PC-3 (cell line): ENCODE measurements around the gene COL15A1. TPM values are rescaled to one million over a fixed set of nuclear protein-coding genes. Genes with fewer than 3 reads are reported as not detected.

ENCODE experiments used
- ATAC-seq: fragments of 200-7000 bp; cut with Tn5 transposase; 2 replicates; pipeline ENCODE4 v1.9.1; 2020; ENCODE audit warnings: mild to moderate bottlenecking, moderate library complexity
- BruUV-seq: library from RNA; stranded (reverse); fragments of 400-500 nt; replicated peaks from 2 replicates; lab custom pipeline; 2021; lab: Mats Ljungman, UMichigan
- CTCF ChIA-PET: fragments of 300-600 bp; sonication (Branson Sonifier 250); formaldehyde crosslinking; loops from one replicate; lab custom pipeline; 2022; ENCODE audit warnings: antibody characterized with exemption; lab: Charles Lee
- POLR2A ChIA-PET: fragments of 300-600 bp; sonication (Branson Sonifier 250); formaldehyde crosslinking; loops from one replicate; lab custom pipeline; 2022; ENCODE audit warnings: antibody characterized with exemption; ENCODE audit not compliant: unreplicated experiment; lab: Charles Lee
- DNase-seq: peaks from one replicate; pipeline ENCODE4 v3.0.0-alpha.2; 2015
- H2AFZ ChIP-seq: fragments of 300-600 bp; sonication (generic); 2 replicates; pipeline ENCODE4 v1.6.0; 2016; ENCODE audit warnings: antibody characterized with exemption, low read length
- H3F3A ChIP-seq: fragments of 300-600 bp; sonication (generic); one replicate; pipeline ENCODE4 v1.6.0; 2017; ENCODE audit warnings: antibody characterized with exemption, low read length, control low read depth, mild to moderate bottlenecking; ENCODE audit not compliant: unreplicated experiment
- H3K27ac ChIP-seq: fragments of 300-600 bp; sonication (generic); 2 replicates; pipeline ENCODE4 v1.5.1; 2016; ENCODE audit warnings: mild to moderate bottlenecking, low read length
- H3K27me3 ChIP-seq: fragments of 300-600 bp; sonication (generic); 2 replicates; pipeline ENCODE4 v1.6.1; 2016; ENCODE audit warnings: low read length, mixed read lengths
- H3K36me3 ChIP-seq: fragments of 300-600 bp; sonication (generic); 2 replicates; pipeline ENCODE4 v1.6.1; 2016; ENCODE audit warnings: low read depth, mixed run types, low read length, mixed read lengths
- H3K4me1 ChIP-seq: fragments of 300-600 bp; sonication (generic); 2 replicates; pipeline ENCODE4 v1.5.1; 2016; ENCODE audit warnings: low read length; ENCODE audit not compliant: insufficient read depth
- H3K4me2 ChIP-seq: fragments of 300-600 bp; sonication (generic); 2 replicates; pipeline ENCODE4 v1.6.0; 2016; ENCODE audit warnings: low read length
- H3K4me3 ChIP-seq: fragments of 300-600 bp; sonication (generic); 2 replicates; pipeline ENCODE4 v1.5.1; 2016; ENCODE audit warnings: mild to moderate bottlenecking, low read length, mixed read lengths
- H3K79me2 ChIP-seq: fragments of 300-600 bp; sonication (generic); 2 replicates; pipeline ENCODE4 v1.6.1; 2017; ENCODE audit warnings: low read length, mixed read lengths
- H3K9ac ChIP-seq: fragments of 300-600 bp; sonication (generic); 2 replicates; pipeline ENCODE4 v1.6.0; 2016; ENCODE audit warnings: mild to moderate bottlenecking, low read length
- H3K9me2 ChIP-seq: fragments of 300-600 bp; sonication (generic); replicated peaks from 2 replicates; pipeline ENCODE4 v1.6.1; 2016; ENCODE audit warnings: mixed run types, low read length, mixed read lengths
- H3K9me3 ChIP-seq: fragments of 300-600 bp; sonication (generic); 2 replicates; pipeline ENCODE4 v1.6.1; 2016; ENCODE audit warnings: low read length, mixed read lengths
- H4K20me1 ChIP-seq: fragments of 300-600 bp; sonication (generic); 2 replicates; pipeline ENCODE4 v1.6.1; 2016; ENCODE audit warnings: low read length, mixed read lengths
- CTCF ChIP-seq: fragments of 300-600 bp; sonication (generic); conservative IDR thresholded peaks from 2 replicates; pipeline ENCODE4 v1.5.1; 2017; ENCODE audit warnings: antibody characterized with exemption, low read depth, mild to moderate bottlenecking, low read length
- EZH2 ChIP-seq: fragments of 300-600 bp; sonication (generic); IDR thresholded peaks from one replicate; pipeline ENCODE4 v1.6.1; 2017; ENCODE audit warnings: antibody characterized with exemption, mild to moderate bottlenecking, low read length; ENCODE audit not compliant: unreplicated experiment
- EZH2phosphoT487 ChIP-seq: fragments of 300-600 bp; sonication (generic); IDR thresholded peaks from 2 replicates; pipeline ENCODE4 v1.6.1; 2018; ENCODE audit warnings: mild to moderate bottlenecking, antibody characterized with exemption, low read length, borderline replicate concordance
- intact Hi-C: fragments of 100-400 bp; cut with micrococcal nuclease; formaldehyde crosslinking; loops from 2 replicates; pipeline ENCODE4 v1.9.0; 2023
- total RNA-seq: library from RNA; depleted of rRNA; stranded (reverse); fragments of >200 nt; gene quantifications from 2 replicates; pipeline ENCODE4 v1.2.3, GENCODE V29; 2014

COL15A1 gene
- total RNA-seq, 1 experiment from 2014 or later: 0.04 TPM

- Histone ChIP-seq H3K4me1 (peaks cover 7% of the 10 kb centered on the region; the same call in 1 of the 2 replicates), H3F3A (no peaks in the 10 kb centered on the region), H3K79me2 (no peaks in the 10 kb centered on the region), H4K20me1 (no peaks in the 10 kb centered on the region), H3K9me3 (no peaks in the 10 kb centered on the region), H2AFZ (no peak overlapping the region), H3K4me3 (no peak overlapping the region), H3K4me2 (no peak overlapping the region), H3K27ac (no peak overlapping the region), H3K36me3 (no peaks in the 10 kb centered on the region), H3K9ac (no peak overlapping the region), H3K9me2 (no peaks in the 10 kb centered on the region), H3K27me3 (no peaks in the 10 kb centered on the region)
- TF ChIP-seq CTCF (no peak), EZH2phosphoT487 (no peak), EZH2 (no peak)
- DNase-seq (no peak), ATAC-seq (no peak)
- BruUV-seq: no TSS peak
- intact Hi-C loops: no loop called here
- POLR2A ChIA-PET: no interaction called here
- CTCF ChIA-PET: no interaction called here
Measured at GRCh38 chr9:98896632-98897031, 47.1 kb upstream of the COL15A1 start.

- H3F3A ChIP-seq: no peaks in the 10 kb centered on the region
- DNase-seq (peak; percentile 58), ATAC-seq (no peak)
- no peak overlapping the region for H3K9ac ChIP-seq
- no TSS peak for BruUV-seq
- no peak overlapping the region for H3K4me3 ChIP-seq
- no peaks in the 10 kb centered on the region for H3K9me2 ChIP-seq
- no peaks in the 10 kb centered on the region for H3K79me2 ChIP-seq
- TF ChIP-seq EZH2phosphoT487 (no peak), EZH2 (no peak)
- H3K4me2 ChIP-seq: no peak overlapping the region
- H3K27me3 ChIP-seq: no peaks in the 10 kb centered on the region
- H3K36me3 ChIP-seq: no peaks in the 10 kb centered on the region
- no peaks in the 10 kb centered on the region for H3K9me3 ChIP-seq
- H3K27ac ChIP-seq: no peak overlapping the region
- intact Hi-C loops: no loop called here
- ChIA-PET POLR2A (no interaction called here), CTCF (no interaction called here)
- H4K20me1 ChIP-seq: no peaks in the 10 kb centered on the region
- no peak overlapping the region for H2AFZ ChIP-seq
- peaks cover 7% of the 10 kb centered on the region; the same call in 1 of the 2 replicates for H3K4me1 ChIP-seq
Measured at GRCh38 chr9:98897745-98898144, 46.0 kb upstream of the COL15A1 start.

GRCh38 chr9:98899408-98900056 lies 44.2 kb upstream of the COL15A1 start:
- Histone ChIP-seq H3K36me3 (no peaks in the 10 kb centered on the region), H3K79me2 (no peaks in the 10 kb centered on the region), H3K4me3 (no peak overlapping the region), H2AFZ (no peak overlapping the region), H3K4me1 (peaks cover 7% of the 10 kb centered on the region; the same call in 1 of the 2 replicates), H3K9me2 (no peaks in the 10 kb centered on the region), H3K27ac (no peak overlapping the region), H4K20me1 (no peaks in the 10 kb centered on the region), H3K27me3 (no peaks in the 10 kb centered on the region), H3F3A (no peaks in the 10 kb centered on the region), H3K4me2 (no peak overlapping the region; the same call in 1 of the 2 replicates), H3K9me3 (no peaks in the 10 kb centered on the region), H3K9ac (no peak overlapping the region)
- DNase-seq (peak; percentile 68), ATAC-seq (peak; percentile 58)
- no peak for TF ChIP-seq EZH2
- no peak for TF ChIP-seq EZH2phosphoT487
- TF ChIP-seq CTCF: no peak
- no TSS peak for BruUV-seq
- ChIA-PET POLR2A (interaction anchor here (0.6 kb wide), 1 partner anchor 184 kb away, joined by 3 read pairs; no protein-coding TSS in a partner anchor), CTCF (interaction anchor here (0.7 kb wide), 1 partner anchor 96 kb away, joined by 4 read pairs; no protein-coding TSS in a partner anchor)
- intact Hi-C loops: no loop called here
